ENCODE results near the gene NOL6.

NOL6 gene

DNA sequence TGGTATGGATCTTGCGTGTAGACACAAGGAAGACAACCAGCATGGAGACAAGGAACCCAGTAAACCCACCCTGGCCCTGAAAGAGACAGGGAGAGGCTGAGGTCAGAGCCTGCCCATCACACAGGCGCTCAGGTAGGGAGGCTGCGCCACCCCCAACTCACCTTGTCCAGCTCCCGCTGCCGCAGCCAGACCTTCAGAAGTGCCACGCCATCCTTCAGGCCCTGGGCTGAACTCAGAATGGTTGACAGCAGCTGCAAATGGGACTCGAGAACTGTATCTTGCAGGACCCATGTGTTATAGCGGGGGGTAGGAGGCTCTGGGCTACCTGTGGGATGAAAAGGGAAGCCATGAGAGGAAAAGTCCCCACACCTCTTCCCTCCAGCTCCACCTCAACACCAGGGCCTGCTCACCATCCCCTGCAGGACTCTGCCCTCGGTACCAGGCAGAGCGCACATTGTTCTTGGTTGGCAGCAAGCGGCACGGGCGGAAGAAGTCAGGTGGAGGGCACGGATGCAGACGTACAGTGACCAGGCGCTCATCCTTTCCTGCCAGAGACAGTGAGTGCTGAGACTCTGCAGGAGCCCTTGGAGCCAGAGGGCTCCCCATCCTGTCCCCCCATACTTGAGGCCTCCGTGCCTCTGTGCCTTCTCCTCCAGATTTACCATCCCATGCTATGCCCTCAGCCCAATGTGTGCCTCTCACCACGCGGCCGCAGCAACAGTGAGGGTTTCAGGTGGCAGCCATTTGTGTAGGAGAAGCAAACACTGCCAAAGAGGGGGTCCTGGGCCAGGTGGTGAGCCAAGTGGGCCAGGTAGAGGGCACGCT is 4.7 kb downstream of the NOL6 start:
- Histone ChIP-seq H3K27me3 (replicated peaks; ENCODE audit: insufficient read depth, low read length) (no peaks in the 10 kb centered on the region), H2AFZ (ENCODE audit: low read length) (no peak overlapping the region), H3K4me2 (ENCODE audit: low read depth, low read length) (no peak overlapping the region), H3K4me1 (ENCODE audit: low read length) (peaks cover 10% of the 10 kb centered on the region), H3K9me2 (replicated peaks; ENCODE audit: insufficient read depth, low read length) (no peaks in the 10 kb centered on the region), H3K9me3 (replicated peaks; ENCODE audit: insufficient read depth, low read length) (no peaks in the 10 kb centered on the region), H3F3A (ENCODE audit: insufficient read depth, low read length) (no peaks in the 10 kb centered on the region), H3K27ac (ENCODE audit: low read length) (no peak overlapping the region), H3K9ac (ENCODE audit: low read length) (no peak overlapping the region), H3K4me3 (ENCODE audit: low read length) (no peak overlapping the region), H4K20me1 (ENCODE audit: insufficient read depth, low read length) (no peaks in the 10 kb centered on the region), H3K36me3 (replicated peaks; ENCODE audit: insufficient read depth, low read length) (peaks cover 15% of the 10 kb centered on the region), H3K79me2 (ENCODE audit: low read length) (peaks cover 53% of the 10 kb centered on the region)
- no peak for DNase-seq
- TF ChIP-seq EZH2phosphoT487 (IDR thresholded peaks at IDR 0.05; ENCODE audit: low read length) (no peak), EZH2 (optimal IDR thresholded peaks at IDR 0.05; ENCODE audit: low read depth, low read length) (no peak)
- TF ChIP-seq, protein P1, sequence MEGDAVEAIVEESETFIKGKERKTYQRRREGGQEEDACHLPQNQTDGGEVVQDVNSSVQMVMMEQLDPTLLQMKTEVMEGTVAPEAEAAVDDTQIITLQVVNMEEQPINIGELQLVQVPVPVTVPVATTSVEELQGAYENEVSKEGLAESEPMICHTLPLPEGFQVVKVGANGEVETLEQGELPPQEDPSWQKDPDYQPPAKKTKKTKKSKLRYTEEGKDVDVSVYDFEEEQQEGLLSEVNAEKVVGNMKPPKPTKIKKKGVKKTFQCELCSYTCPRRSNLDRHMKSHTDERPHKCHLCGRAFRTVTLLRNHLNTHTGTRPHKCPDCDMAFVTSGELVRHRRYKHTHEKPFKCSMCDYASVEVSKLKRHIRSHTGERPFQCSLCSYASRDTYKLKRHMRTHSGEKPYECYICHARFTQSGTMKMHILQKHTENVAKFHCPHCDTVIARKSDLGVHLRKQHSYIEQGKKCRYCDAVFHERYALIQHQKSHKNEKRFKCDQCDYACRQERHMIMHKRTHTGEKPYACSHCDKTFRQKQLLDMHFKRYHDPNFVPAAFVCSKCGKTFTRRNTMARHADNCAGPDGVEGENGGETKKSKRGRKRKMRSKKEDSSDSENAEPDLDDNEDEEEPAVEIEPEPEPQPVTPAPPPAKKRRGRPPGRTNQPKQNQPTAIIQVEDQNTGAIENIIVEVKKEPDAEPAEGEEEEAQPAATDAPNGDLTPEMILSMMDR (IDR thresholded peaks at IDR 0.05; ENCODE audit: low read length), result no peak

DNA sequence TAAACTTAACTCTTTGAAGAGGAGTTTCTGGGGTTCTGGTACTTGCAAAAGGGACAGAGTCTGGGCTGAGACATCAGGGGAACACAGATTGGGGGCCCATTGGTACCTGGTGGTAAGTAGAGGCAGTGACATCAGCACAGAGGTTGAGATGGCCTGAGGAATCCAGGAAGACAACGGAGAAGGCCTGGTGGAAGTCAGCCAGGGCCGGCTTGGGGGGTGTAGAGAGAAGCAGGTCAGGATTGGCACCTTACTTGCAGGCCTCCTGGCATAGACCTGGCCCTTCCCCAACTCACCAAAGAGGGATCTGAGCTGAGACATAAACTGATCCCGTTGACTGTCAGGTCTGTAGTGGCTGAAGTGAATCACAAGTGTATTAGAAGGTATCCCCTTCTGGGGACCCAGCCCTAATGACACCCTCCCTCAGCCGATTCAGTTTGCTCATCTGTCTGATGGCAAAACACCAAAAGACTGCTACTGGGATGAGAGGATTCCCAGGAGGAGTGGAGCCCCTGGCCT is 5.5 kb downstream of the NOL6 start:
- H3F3A ChIP-seq (ENCODE audit: insufficient read depth, low read length), result no peaks in the 10 kb centered on the region
- no peak overlapping the region for H3K27ac ChIP-seq (ENCODE audit: low read length)
- no peaks in the 10 kb centered on the region for H4K20me1 ChIP-seq (ENCODE audit: insufficient read depth, low read length)
- no peaks in the 10 kb centered on the region for H3K9me2 ChIP-seq (replicated peaks; ENCODE audit: insufficient read depth, low read length)
- H2AFZ ChIP-seq (ENCODE audit: low read length), result no peak overlapping the region
- peaks cover 49% of the 10 kb centered on the region for H3K79me2 ChIP-seq (ENCODE audit: low read length)
- H3K4me1 ChIP-seq (ENCODE audit: low read length), result peaks cover 10% of the 10 kb centered on the region
- H3K4me3 ChIP-seq (ENCODE audit: low read length), result no peak overlapping the region
- H3K4me2 ChIP-seq (ENCODE audit: low read depth, low read length), result no peak overlapping the region
- H3K9me3 ChIP-seq (replicated peaks; ENCODE audit: insufficient read depth, low read length), result no peaks in the 10 kb centered on the region
- no peaks in the 10 kb centered on the region for H3K27me3 ChIP-seq (replicated peaks; ENCODE audit: insufficient read depth, low read length)
- no peak for DNase-seq
- H3K36me3 ChIP-seq (replicated peaks; ENCODE audit: insufficient read depth, low read length), result peaks cover 15% of the 10 kb centered on the region
- no peak for TF ChIP-seq EZH2phosphoT487 (IDR thresholded peaks at IDR 0.05; ENCODE audit: low read length)
- TF ChIP-seq EZH2 (optimal IDR thresholded peaks at IDR 0.05; ENCODE audit: low read depth, low read length), result no peak
- TF ChIP-seq, protein P1 (IDR thresholded peaks at IDR 0.05; ENCODE audit: low read length), result no peak
- no peak overlapping the region for H3K9ac ChIP-seq (ENCODE audit: low read length)

- no peak overlapping the region for H2AFZ ChIP-seq (ENCODE audit: low read length)
- H3K36me3 ChIP-seq (replicated peaks; ENCODE audit: insufficient read depth, low read length), result peaks cover 15% of the 10 kb centered on the region
- no peak overlapping the region for H3K4me3 ChIP-seq (ENCODE audit: low read length)
- H3K9me3 ChIP-seq (replicated peaks; ENCODE audit: insufficient read depth, low read length), result no peaks in the 10 kb centered on the region
- DNase-seq, result no peak
- H3K4me2 ChIP-seq (ENCODE audit: low read depth, low read length), result no peak overlapping the region
- H3K27ac ChIP-seq (ENCODE audit: low read length), result no peak overlapping the region
- H3K9ac ChIP-seq (ENCODE audit: low read length), result no peak overlapping the region
- peaks cover 41% of the 10 kb centered on the region for H3K79me2 ChIP-seq (ENCODE audit: low read length)
- H3K4me1 ChIP-seq (ENCODE audit: low read length), result peaks cover 8% of the 10 kb centered on the region
- H3K27me3 ChIP-seq (replicated peaks; ENCODE audit: insufficient read depth, low read length), result no peaks in the 10 kb centered on the region
- H4K20me1 ChIP-seq (ENCODE audit: insufficient read depth, low read length), result no peaks in the 10 kb centered on the region
- no peaks in the 10 kb centered on the region for H3K9me2 ChIP-seq (replicated peaks; ENCODE audit: insufficient read depth, low read length)
- no peaks in the 10 kb centered on the region for H3F3A ChIP-seq (ENCODE audit: insufficient read depth, low read length)
- TF ChIP-seq, protein P1 (IDR thresholded peaks at IDR 0.05; ENCODE audit: low read length), result no peak
- TF ChIP-seq EZH2 (optimal IDR thresholded peaks at IDR 0.05; ENCODE audit: low read depth, low read length), result no peak
- TF ChIP-seq EZH2phosphoT487 (IDR thresholded peaks at IDR 0.05; ENCODE audit: low read length), result no peak
Measured at GRCh38 chr9:33467526-33467925, 6.2 kb downstream of the NOL6 start.
